Measurements from ENCODE around the gene COA8. TPM values are rescaled to one million over a fixed set of nuclear protein-coding genes. Genes with fewer than 3 reads are reported as not detected.

The COA8 gene
- total RNA-seq, 2 experiments from 2014 or later: 40.1 to 42.2 TPM

GRCh38 chr14:103545219-103545914, 17.4 kb upstream of the COA8 start:
- ChIA-PET CTCF (interaction anchor here (1.1 to 3.8 kb wide), 6 partner anchors 13 to 45 kb away, joined by 3 to 31 read pairs (median 10); partner anchors contain the start of gene TRMT61A), POLR2A (no interaction called here)

GRCh38 chr14:103545915-103546651, 16.7 kb upstream of the COA8 start:
- CTCF ChIA-PET: interaction anchor here (0.7 to 3.8 kb wide), 10 partner anchors 12 to 46 kb away, joined by 3 to 31 read pairs (median 6); partner anchors contain the start of gene TRMT61A
- POLR2A ChIA-PET: no interaction called here

GRCh38 chr14:103546652-103547454, 15.9 kb upstream of the COA8 start:
- ChIA-PET CTCF (interaction anchor here (0.7 to 3.8 kb wide), 14 partner anchors 9 to 139 kb away, joined by 3 to 31 read pairs (median 5); partner anchors contain the start of gene TRMT61A), POLR2A (no interaction called here)

GRCh38 chr14:103547455-103547940, 15.3 kb upstream of the COA8 start:
- CTCF ChIA-PET: interaction anchor here (0.7 to 3.8 kb wide), 12 partner anchors 10 to 138 kb away, joined by 3 to 31 read pairs (median 6); partner anchors contain the start of gene TRMT61A
- POLR2A ChIA-PET: no interaction called here

- ChIA-PET CTCF (interaction anchor here (2.3 to 3.8 kb wide), 4 partner anchors 10 to 48 kb away, joined by 8 to 31 read pairs (median 12); partner anchors contain the start of gene TRMT61A), POLR2A (no interaction called here)
These were observed 14.8 kb upstream of the COA8 start for GRCh38 chr14:103547941-103548462.

GRCh38 chr14:103548463-103549351, 14.1 kb upstream of the COA8 start:
- CTCF ChIA-PET: interaction anchor here (3.1 to 3.8 kb wide), 2 partner anchors 21 to 31 kb away, joined by 12 to 31 read pairs; partner anchors contain the start of gene TRMT61A
- POLR2A ChIA-PET: no interaction called here

GRCh38 chr14:103549361-103550311, 13.1 kb upstream of the COA8 start:
- ChIA-PET POLR2A (interaction anchor here (1.1 kb wide), 1 partner anchor 12 kb away, joined by 4 read pairs; no protein-coding TSS in a partner anchor), CTCF (interaction anchor here (1.6 kb wide), 1 partner anchor 20 kb away, joined by 5 read pairs; no protein-coding TSS in a partner anchor)

GRCh38 chr14:103550451-103551337, 12.1 kb upstream of the COA8 start:
- POLR2A ChIA-PET: interaction anchor here (1.1 kb wide), 1 partner anchor 11 kb away, joined by 4 read pairs; no protein-coding TSS in a partner anchor
- CTCF ChIA-PET: interaction anchor here (0.8 to 1.6 kb wide), 3 partner anchors 21 to 50 kb away, joined by 3 to 5 read pairs (median 4); no protein-coding TSS in a partner anchor

- ChIA-PET POLR2A (no interaction called here), CTCF (interaction anchor here (1.5 kb wide), 1 partner anchor 51 kb away, joined by 4 read pairs; no protein-coding TSS in a partner anchor)
These were observed 11.4 kb upstream of the COA8 start for GRCh38 chr14:103551338-103551762.

GRCh38 chr14:103552011-103552845, 10.5 kb upstream of the COA8 start:
- ChIA-PET CTCF (interaction anchor here (0.6 to 1.8 kb wide), 4 partner anchors 10 to 63 kb away, joined by 3 to 6 read pairs (median 5); partner anchors contain the start of genes BAG5 and COA8), POLR2A (no interaction called here)

GRCh38 chr14:103552846-103553210, 9.9 kb upstream of the COA8 start:
- ChIA-PET POLR2A (no interaction called here), CTCF (interaction anchor here (0.6 to 1.8 kb wide), 3 partner anchors 9 to 62 kb away, joined by 3 to 6 read pairs (median 6); partner anchors contain the start of genes BAG5 and COA8)

- POLR2A ChIA-PET: no interaction called here
These were observed 7.0 kb upstream of the COA8 start for GRCh38 chr14:103555559-103556337.

GRCh38 chr14:103556946-103557758, 5.6 kb upstream of the COA8 start:
- ChIA-PET POLR2A (no interaction called here), CTCF (interaction anchor here (1.5 to 3.6 kb wide), 2 partner anchors 10 to 39 kb away, joined by 5 to 13 read pairs; no protein-coding TSS in a partner anchor)

More at GRCh38 chr14:103555559-103556337, 7.0 kb upstream of the COA8 start:
- CTCF ChIA-PET: interaction anchor here (3.6 kb wide), 1 partner anchor 9 kb away, joined by 13 read pairs; no protein-coding TSS in a partner anchor
